A673 (cell line): ENCODE results near the gene HOXB3.

Source experiments
- EZH2 ChIP-seq: fragments of 200-600 bp; sonication (generic); IDR thresholded peaks from 2 replicates; pipeline ENCODE4 v1.6.1; 2017; ENCODE audit warnings: borderline replicate concordance, low read depth, mild to moderate bottlenecking, mixed read lengths, antibody characterized with exemption, low read length; ENCODE audit not compliant: poor library complexity, severe bottlenecking
- TF ChIP-seq, protein P1 (sequence below): fragments of 300-800, 200-600 bp; sonication (generic); conservative IDR thresholded peaks from 2 replicates; pipeline ENCODE4 v1.5.1; 2017; ENCODE audit warnings: low read depth, mild to moderate bottlenecking, antibody characterized with exemption, low read length, moderate library complexity, mixed read lengths

- TF ChIP-seq, protein P1, sequence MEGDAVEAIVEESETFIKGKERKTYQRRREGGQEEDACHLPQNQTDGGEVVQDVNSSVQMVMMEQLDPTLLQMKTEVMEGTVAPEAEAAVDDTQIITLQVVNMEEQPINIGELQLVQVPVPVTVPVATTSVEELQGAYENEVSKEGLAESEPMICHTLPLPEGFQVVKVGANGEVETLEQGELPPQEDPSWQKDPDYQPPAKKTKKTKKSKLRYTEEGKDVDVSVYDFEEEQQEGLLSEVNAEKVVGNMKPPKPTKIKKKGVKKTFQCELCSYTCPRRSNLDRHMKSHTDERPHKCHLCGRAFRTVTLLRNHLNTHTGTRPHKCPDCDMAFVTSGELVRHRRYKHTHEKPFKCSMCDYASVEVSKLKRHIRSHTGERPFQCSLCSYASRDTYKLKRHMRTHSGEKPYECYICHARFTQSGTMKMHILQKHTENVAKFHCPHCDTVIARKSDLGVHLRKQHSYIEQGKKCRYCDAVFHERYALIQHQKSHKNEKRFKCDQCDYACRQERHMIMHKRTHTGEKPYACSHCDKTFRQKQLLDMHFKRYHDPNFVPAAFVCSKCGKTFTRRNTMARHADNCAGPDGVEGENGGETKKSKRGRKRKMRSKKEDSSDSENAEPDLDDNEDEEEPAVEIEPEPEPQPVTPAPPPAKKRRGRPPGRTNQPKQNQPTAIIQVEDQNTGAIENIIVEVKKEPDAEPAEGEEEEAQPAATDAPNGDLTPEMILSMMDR: no peak
- TF ChIP-seq EZH2: no peak
Measured at GRCh38 chr17:48591255-48592056, 1.4 kb upstream of the HOXB3 start.
